ENCODE data around the gene TST. TPM values are rescaled to one million over a fixed set of nuclear protein-coding genes. Genes with fewer than 3 reads are reported as not detected.
A peak's percentile ranks its signal among the peaks of the same experiment; 100 is the strongest.

TST gene
- total RNA-seq, 1 experiment from 2014 or later = 99.4 TPM

DNA sequence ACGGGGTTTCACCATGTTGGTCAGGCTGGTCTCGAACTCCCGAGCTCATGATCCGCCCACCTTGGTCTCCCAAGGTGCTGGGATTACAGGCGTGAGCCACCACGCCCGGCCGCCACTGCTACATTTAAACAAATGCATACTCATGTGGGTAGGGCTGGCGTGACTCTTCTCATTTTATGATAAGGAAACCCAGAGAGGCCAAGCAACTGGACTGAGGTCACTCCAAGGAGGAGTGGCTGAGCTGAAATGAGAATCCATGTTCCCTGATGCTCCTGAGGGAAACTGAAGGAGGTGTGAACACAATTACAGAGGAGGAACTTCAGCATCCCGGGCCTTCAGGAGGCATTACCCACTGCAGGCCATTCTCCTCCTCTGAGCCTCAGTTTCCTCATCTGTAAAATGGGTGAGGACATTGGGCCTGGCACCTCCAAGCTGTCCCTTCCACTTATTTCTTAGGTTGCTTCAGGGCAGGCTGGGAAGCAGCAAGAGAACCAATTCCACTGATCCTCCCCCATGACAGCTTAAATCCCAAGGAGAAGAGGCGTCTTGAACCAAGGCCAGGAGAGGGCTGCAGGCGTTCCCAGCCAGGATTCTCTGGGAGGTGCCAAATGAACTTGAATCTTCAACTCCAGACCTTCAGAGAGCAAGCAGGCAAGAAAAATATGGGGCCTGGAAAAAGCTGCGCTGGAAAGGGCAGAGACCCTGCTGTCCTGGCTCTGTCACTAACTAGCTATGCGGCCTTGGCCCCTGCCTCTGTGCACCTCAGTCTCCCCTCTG, 2.9 kb downstream of the TST start:
- H3K4me1 ChIP-seq (replicated peaks; ENCODE audit: insufficient read depth) = peaks cover 70% of the 10 kb centered on the region
- H3K79me2 ChIP-seq (ENCODE audit: low read depth) = peaks cover 45% of the 10 kb centered on the region
- H3K27me3 ChIP-seq (ENCODE audit: insufficient read depth, low read depth) = no peaks in the 10 kb centered on the region
- no peak overlapping the region for H2AFZ ChIP-seq
- H3K36me3 ChIP-seq (ENCODE audit: low read depth) = peaks cover 10% of the 10 kb centered on the region; the same call in 1 of the 2 replicates
- H4K20me1 ChIP-seq (ENCODE audit: insufficient read depth) = peaks cover 7% of the 10 kb centered on the region; the same call in 1 of the 2 replicates
- intact Hi-C loops (cut with micrococcal nuclease; ENCODE audit: unreplicated experiment) = no loop called here
- ChIA-PET POLR2A (ENCODE audit: unreplicated experiment) (no interaction called here), CTCF (no interaction called here)
- no peak overlapping the region for H3K27ac ChIP-seq
- H3K9me3 ChIP-seq (ENCODE audit: insufficient read depth, low read depth) = no peaks in the 10 kb centered on the region
- DNase-seq = no peak
- TF ChIP-seq EZH2 (IDR thresholded peaks at IDR 0.05; ENCODE audit: low read depth) = no peak
- TF ChIP-seq, protein P1, sequence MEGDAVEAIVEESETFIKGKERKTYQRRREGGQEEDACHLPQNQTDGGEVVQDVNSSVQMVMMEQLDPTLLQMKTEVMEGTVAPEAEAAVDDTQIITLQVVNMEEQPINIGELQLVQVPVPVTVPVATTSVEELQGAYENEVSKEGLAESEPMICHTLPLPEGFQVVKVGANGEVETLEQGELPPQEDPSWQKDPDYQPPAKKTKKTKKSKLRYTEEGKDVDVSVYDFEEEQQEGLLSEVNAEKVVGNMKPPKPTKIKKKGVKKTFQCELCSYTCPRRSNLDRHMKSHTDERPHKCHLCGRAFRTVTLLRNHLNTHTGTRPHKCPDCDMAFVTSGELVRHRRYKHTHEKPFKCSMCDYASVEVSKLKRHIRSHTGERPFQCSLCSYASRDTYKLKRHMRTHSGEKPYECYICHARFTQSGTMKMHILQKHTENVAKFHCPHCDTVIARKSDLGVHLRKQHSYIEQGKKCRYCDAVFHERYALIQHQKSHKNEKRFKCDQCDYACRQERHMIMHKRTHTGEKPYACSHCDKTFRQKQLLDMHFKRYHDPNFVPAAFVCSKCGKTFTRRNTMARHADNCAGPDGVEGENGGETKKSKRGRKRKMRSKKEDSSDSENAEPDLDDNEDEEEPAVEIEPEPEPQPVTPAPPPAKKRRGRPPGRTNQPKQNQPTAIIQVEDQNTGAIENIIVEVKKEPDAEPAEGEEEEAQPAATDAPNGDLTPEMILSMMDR (conservative IDR thresholded peaks at IDR 0.05) = no peak
- no TSS peak for BruUV-seq (replicated peaks)
- H3K4me3 ChIP-seq = no peak overlapping the region
- peaks cover 40% of the 10 kb centered on the region; the same call in 1 of the 2 replicates for H3F3A ChIP-seq (ENCODE audit: insufficient read depth, low read depth)
- H3K9me2 ChIP-seq (ENCODE audit: insufficient read depth) = no peaks in the 10 kb centered on the region
- H3K4me2 ChIP-seq = no peak overlapping the region

DNA sequence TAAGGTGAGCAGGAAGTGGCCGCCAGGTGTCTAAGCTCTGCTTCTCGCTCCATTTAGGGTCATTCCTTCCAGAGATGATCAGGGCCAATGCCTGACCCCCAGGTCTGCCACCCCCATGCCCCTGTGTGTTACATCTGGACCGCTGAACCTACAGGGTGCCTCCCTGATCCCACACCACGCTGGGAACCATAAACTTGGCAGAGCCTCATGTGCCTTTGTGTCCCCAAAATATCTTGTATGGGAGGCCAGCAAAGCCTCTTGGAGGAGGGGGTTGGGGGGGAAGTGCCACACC, 3.7 kb downstream of the TST start:
- DNase-seq = no peak
- Histone ChIP-seq H3K9me2 (ENCODE audit: insufficient read depth) (no peaks in the 10 kb centered on the region), H3K27me3 (ENCODE audit: insufficient read depth, low read depth) (no peaks in the 10 kb centered on the region), H3K4me2 (peak overlapping the region; percentile 39), H3K27ac (no peak overlapping the region), H3K9me3 (ENCODE audit: insufficient read depth, low read depth) (no peaks in the 10 kb centered on the region), H4K20me1 (ENCODE audit: insufficient read depth) (peaks cover 7% of the 10 kb centered on the region; the same call in 1 of the 2 replicates), H2AFZ (no peak overlapping the region), H3K36me3 (ENCODE audit: low read depth) (peaks cover 10% of the 10 kb centered on the region; the same call in 1 of the 2 replicates), H3K79me2 (ENCODE audit: low read depth) (peaks cover 38% of the 10 kb centered on the region), H3K4me1 (replicated peaks; ENCODE audit: insufficient read depth) (peaks cover 63% of the 10 kb centered on the region), H3K4me3 (no peak overlapping the region), H3F3A (ENCODE audit: insufficient read depth, low read depth) (peaks cover 38% of the 10 kb centered on the region; the same call in 1 of the 2 replicates)
- intact Hi-C loops (cut with micrococcal nuclease; ENCODE audit: unreplicated experiment) = no loop called here
- CTCF ChIA-PET = no interaction called here
- TF ChIP-seq, protein P1 (conservative IDR thresholded peaks at IDR 0.05) = no peak
- no peak for TF ChIP-seq EZH2 (IDR thresholded peaks at IDR 0.05; ENCODE audit: low read depth)
- POLR2A ChIA-PET (ENCODE audit: unreplicated experiment) = no interaction called here
- BruUV-seq (replicated peaks) = no TSS peak

DNA sequence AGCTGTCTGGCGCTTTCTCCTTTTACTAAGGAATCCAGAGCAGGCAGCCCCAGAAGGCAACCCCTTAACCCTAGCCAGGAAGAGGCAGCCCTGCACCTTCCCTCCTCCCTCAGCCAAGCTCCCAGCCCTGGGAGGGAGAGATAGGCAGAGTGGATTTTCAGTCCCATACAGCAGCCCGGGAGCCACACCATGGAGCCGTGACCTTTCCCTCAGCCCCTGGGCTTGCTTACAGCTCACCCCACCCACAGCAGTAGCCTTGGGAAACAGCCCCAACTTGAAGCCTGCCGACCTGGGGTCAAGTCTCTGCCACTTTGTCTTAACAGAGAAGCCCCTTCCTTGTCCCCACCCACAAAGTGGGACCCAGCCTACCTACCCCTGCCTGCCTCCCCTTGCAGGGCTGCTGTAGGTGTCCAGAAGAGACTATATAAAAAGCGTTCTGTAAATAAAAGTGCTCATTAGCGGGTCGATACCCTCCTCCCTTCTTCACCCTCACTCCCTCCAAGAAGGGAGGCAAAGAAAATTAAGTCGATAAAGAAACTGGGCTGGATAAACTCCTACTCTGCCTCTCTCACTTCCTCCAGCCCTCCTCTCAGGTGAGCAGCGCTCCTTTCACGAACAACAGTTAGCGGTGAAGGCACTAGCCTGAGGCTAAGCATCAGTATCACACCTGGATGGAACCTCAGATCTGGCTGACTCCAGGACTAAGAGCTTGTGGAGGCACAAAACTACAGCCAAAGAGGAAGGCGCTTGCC, 4.2 kb downstream of the TST start:
- POLR2A ChIA-PET (ENCODE audit: unreplicated experiment) = no interaction called here
- Histone ChIP-seq H3K36me3 (ENCODE audit: low read depth) (peaks cover 10% of the 10 kb centered on the region; the same call in 1 of the 2 replicates), H3K4me3 (no peak overlapping the region), H3K27me3 (ENCODE audit: insufficient read depth, low read depth) (no peaks in the 10 kb centered on the region), H3K9me3 (ENCODE audit: insufficient read depth, low read depth) (no peaks in the 10 kb centered on the region), H4K20me1 (ENCODE audit: insufficient read depth) (peaks cover 7% of the 10 kb centered on the region; the same call in 1 of the 2 replicates), H3K9me2 (ENCODE audit: insufficient read depth) (no peaks in the 10 kb centered on the region), H3K79me2 (ENCODE audit: low read depth) (peaks cover 33% of the 10 kb centered on the region), H3K4me2 (peak overlapping the region; percentile 39), H3F3A (ENCODE audit: insufficient read depth, low read depth) (peaks cover 33% of the 10 kb centered on the region; the same call in 1 of the 2 replicates), H3K27ac (peak overlapping the region; percentile 21), H2AFZ (no peak overlapping the region), H3K4me1 (replicated peaks; ENCODE audit: insufficient read depth) (peaks cover 60% of the 10 kb centered on the region)
- no peak for TF ChIP-seq EZH2 (IDR thresholded peaks at IDR 0.05; ENCODE audit: low read depth)
- TF ChIP-seq, protein P1 (conservative IDR thresholded peaks at IDR 0.05) = no peak
- CTCF ChIA-PET = no interaction called here
- intact Hi-C loops (cut with micrococcal nuclease; ENCODE audit: unreplicated experiment) = no loop called here
- no peak for DNase-seq
- no TSS peak for BruUV-seq (replicated peaks)

Measured in PC-9 (cell line).